Pons (tissue), 1 donor: ENCODE data around the gene UNC119B.
"Not testable (repeated sequence)": the region's sequence is repeated elsewhere in the genome, so short reads cannot be mapped to it uniquely, and the experiment has no call there.

Source experiments
- DNase-seq: peaks from one replicate; pipeline ENCODE4 v3.0.0-alpha.2; 2016; ENCODE audit warnings: low spot score

The UNC119B gene

DNA sequence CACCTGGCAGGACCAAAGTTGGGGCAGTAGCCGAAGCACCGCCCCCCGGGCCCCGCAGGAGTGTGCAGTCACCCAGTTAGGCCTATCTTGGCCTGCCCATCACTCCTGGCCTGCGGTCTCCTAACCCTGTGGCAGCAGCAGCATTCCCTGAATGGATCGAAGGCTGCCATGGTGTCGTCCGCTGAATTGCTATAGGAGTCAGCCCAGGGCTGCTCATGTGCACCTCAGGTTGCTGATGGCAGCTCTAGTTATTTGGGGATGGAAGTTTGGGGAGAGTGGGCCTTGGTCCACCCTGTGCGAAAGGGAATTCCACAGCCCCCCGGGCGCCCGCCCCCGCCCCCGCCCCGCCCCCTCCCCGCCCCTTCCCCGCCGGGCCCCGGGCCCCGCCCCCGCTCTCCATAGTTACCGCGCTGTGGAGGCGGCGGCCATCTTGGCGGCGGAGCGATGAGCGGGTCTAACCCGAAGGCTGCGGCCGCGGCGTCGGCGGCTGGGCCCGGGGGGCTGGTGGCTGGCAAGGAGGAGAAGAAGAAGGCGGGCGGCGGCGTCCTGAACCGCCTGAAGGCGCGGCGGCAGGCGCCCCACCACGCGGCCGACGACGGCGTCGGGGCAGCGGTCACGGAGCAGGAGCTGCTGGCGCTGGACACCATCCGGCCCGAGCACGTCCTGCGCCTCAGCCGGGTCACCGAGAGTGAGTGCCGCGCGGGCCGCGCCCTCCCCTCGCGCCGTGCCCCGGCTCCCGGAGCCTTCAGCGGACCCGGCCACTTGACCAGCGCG lies at the start of gene UNC119B:
Gene UNC119B (plus strand): TSS at position 428 of the 774 bp plus-strand sequence. CDS start 17 bp downstream, at position 445.
- DNase-seq: no peak

DNA sequence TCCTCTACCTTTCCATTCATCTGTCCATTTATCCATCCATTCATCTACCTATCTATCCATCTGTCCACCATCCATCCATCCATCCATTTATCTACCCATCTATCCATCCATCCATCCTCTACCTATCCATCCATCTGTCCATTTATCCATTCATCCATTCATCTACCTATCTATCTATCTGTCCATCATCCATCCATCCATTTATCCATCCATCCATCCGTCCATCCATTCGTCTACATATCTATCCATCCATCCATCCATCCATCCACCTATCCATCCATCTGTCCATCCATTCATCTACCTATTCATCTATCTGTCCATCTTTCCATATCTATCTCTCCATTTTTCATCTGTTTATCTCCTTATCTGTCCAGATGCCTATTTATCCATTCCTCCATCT lies 48.8 kb upstream of the UNC119B start:
- DNase-seq: no peak

DNA sequence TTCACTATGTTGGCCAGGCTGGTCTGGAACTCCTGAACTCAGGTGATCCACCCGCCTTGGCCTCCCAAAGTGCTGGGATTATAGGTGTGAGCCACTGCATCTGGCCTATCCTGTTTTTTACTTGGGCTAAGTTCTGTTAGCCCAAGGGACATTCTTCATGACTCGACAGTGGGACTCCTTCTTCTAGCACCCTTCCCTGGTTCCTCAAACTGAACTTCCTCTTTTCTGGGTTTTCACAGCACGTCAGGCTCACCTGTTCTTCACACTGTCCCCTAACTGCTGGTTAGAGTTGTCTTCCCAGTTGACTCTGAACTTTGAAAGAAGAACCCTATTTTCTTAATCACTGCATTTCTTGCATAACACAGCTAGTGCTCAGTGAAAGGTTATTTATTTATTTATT lies 47.4 kb upstream of the UNC119B start:
- DNase-seq: no peak

DNA sequence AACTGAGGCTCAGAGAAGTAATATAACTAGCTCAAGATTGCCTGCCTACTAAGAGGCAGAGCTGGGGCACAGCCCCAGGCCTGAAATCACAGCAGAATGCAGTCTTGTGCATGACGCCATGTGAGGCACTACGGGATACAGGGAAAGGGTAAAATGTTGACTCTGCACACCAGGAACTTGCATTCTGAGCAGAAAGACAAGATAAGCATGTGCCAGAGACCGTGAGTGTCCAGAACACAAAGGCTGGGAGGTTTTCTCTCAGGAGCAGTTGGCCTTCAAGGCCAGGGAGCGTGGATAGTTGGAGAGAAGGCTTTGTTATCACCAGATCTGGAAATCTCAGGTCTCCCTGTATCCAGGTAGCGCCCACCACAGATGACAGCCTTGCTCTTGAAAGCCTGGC lies 46.5 kb upstream of the UNC119B start:
- DNase-seq: no peak

DNA sequence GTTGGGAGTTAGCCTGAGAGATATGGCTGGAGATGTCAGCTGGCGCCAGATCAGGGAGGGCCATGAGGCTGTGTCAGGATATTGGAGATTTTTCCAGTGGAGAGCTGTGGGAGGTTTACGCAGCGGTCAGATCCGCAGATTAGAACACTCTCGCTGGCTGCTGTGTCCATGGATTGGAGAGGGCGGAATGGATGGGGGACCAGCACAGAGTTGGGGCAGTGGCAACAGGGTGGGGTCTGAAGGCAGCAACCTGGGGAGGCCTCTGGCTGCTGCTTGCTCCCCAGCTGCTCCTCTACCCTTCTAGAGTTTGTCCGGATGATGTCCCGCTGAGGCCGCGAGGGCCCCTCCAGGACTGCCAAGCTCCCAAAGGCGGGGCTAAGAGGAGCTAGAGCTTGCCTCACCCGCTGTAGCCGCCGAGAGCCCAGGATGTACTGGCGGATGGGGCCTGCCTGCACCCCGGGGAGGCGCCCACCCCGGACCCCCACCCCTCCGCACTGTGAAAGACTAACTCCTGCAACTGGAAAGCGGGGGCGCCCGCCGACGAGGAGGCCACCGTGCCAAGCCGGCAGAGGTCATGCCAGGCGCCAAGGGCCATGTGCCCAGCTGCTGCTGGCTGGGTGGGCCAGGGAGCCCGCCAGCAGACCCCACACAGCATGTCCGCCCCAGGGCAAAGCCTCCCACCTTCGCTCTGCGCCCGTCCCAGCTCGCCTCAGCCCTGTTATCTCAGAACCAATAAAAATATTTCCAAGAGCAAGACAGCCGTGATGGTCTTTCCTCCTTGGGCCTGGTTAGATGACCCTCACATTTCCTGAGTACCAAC lies 43.5 kb upstream of the UNC119B start:
- no peak for DNase-seq

DNA sequence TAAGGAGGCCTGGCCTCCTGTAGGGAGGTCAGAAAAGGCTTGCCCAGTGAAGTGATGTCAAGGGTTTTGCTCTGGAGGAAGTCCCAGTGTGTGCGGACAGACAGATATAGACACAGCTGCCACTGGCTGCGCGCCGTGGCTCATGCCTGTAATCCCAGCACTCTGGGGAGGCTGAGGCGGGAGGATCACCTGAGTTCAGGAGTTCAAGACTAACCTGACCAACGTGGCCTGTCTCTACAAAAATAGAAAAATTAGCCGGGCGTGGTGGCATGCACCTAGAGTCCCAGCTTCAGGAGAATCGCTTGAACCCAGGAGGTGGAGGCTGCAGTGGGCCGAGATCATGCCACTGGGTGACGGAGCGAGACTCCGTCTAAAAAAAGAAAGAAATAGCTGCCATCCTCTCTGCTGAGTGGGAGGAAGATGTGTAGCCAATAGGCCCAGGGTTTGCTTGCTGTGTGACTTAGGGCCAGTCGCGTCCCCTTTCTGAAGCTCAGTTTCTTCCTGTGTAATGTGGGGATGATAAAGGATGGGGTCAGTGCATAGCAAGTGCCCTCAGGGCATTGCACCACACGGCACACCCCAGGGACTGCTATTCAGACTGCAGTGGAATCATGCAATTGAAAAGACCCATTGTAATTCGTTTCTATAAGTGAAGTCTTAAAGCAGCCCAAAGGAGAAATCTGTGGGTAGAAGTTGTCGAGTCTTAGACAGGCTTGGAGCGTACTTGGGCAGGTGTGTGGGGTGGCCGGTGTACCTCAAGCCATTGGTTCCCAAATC lies 42.0 kb upstream of the UNC119B start:
- no peak for DNase-seq

DNA sequence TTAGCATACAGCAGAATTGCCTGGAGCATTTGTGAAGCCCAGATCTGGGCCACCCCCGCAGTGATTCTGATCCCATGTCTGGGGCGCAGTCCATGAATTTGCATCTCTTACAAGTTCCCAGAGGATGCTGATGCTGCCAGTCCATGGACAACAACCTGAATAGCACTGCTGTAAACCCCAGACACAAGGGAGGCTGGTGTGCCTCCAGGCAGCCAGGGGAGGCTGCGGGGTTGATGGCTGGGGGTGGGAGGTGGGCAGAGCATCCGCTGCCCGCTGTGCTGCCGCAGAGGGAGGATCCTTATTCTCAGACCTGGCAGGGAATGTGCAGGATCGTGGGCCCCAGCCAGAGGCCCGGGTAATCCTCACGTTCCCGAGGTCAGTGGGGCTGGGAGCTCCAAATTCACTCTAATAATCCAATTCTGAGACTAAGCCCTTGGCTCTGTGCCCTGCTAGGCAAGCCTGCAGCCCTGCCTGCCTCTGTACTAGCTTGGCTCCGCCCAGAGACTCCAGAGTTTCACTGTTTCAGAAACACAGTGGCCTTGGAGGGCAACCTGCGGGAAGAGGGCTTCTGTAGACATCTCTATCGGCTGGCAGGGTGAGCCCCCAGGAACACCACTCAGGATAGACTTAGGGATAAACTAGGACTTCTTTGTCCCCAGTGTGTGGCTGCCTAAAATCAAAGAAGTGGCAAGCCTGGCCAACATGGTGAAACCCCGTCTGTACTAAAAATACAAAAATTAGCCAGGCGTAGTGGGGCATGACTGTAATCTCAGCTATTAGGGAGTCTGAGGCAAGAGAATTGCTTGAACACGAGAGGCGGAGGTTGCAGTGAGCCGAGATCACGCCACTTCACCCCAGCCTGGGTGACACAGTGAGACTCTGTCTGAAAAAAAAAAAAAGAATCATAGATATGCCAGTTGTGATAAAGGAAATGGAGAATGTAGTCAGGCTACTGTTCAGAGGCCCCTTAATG lies 41.1 kb upstream of the UNC119B start:
- DNase-seq: no peak

DNA sequence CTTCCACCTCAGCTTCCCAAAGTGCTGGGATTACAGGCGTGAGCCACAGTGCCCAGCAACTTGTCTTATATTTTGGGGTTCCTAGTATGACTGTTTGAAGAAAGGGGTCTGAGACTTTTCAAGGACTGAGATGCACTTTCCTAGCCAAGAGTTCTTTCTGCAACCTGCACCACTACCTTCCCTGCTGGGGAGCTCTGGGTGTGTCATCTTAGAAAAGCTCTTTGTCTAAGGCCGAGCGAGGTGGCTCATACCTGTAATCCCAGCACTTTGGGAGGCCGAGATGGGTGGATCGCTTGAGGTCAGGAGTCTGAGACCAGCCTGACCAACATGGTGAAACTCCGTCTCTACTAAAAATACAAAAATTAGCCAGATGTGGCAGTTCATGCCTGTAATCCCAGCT lies 40.0 kb upstream of the UNC119B start:
- DNase-seq: not testable (repeated sequence)

DNA sequence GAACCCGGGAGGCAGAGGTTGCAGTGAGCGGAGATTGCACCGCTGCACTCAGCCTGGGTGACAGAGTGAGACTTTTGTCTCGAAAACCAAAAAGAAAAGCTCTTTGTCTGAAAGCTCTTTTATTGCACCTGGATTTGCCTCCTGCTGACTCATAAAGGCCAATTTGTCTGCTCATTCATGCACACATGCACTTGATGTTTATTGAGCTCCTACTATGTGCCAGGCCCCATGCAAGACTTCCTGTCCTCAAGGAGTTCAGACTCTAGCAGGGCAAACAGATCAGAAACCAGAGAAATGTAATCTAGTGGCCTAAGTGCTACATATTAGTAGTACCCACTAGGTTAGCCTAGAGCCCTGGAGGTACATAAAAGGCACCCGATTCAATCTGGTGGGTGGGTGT lies 39.6 kb upstream of the UNC119B start:
- DNase-seq: no peak

DNA sequence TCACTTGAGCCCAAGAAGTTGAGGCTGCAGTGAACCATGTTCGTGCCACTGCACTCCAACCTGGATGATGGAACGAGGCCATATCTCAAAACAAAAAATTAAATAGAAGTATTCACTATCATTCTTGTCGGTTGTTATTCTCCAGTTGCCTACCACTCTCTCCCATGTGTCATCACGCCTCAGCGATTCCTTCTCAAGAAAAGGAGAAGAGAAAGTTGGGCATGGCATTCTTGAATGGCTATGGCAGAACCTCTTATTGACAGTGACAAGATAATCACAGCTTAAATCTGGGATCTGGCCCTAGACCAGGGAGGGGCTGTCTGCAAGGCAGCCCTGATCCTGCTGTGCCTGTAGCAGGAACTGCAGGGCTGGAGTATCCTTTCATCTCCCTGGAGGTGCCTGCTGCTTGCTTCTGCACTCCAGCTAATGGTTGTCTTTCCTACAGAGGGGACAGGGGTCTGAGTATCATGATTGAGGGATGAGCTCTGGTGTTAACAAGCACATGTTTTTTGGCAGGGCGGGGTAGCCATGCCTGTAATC lies 36.1 kb upstream of the UNC119B start:
- DNase-seq: no peak

DNA sequence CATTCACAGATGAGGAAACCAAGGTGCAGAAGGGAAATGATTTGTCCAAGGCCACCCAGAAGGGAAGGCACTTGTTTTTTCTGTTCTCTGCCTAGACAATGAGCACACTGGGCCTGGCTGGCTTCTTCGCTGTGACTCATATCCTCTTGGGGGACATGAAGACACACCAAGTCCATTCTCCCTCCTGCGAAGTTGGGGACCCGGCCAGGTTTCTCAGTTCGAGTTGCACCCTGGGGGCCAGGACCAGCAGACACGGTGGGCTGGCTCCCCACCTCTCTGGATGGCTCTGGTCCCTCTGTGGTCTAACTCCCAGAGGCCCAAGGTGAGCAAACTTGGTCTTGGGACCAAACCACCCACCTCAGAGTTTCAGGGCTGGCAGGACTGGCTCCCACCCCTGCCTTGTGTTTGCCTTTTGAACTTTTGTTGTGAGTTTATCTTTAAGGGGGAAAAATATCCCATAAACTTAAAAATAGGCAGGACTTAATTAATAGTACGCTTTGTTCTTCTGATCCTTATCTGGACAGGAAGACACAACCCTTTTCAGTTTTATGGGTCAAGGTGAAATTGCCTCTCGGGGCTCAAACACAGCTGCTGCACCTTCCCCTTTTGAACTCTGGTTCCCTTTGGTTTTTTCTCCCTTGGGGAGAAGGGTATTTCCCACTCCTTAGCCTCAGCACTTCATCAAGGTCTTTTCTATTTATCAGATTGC lies 32.3 kb upstream of the UNC119B start:
- DNase-seq: no peak

DNA sequence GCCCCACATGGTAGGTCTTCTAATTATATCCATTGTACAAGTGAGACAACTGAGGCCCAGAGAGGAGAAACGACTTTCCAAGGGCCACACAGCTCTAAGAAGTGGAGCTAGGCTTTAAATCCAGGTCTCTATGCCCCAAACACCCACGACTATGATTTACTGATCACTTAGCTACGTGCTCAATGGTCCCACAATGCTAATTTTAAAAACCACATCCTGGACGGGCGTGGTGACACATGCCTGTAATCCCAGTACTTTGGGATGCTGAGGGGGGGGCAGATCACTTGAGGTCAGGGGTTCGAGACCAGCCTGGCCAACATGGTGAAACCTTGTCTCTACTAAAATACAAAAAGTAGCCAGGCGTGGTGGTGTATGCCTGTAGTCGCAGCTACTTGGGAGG lies 31.7 kb upstream of the UNC119B start:
- no peak for DNase-seq

DNA sequence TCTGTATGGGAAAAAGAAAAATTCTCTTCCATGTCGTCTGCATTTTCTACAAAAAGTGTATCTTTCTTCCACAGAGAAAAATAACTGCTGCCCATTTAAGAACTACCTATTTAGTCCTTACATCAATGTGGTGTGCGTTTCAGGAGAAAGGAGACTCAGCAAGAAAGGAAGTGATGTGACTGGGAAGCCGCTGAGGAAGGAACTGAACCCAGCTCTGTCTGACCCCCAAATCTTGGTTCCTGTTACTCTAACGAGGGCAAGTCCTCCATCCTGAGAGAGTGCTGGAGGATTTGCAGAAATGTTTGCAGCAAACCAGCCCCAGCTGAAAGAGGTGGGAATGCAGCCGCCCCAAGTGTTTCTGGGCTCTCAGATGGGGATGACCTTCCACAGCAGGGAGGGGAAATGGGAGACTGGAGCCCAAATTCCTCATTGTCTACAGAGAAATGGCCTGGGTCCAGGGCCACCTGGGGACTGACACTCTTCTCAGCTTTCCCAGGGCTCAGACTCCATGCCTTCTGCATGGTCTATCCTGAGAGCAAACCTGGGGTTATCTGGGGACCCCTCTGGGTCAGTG lies 30.0 kb upstream of the UNC119B start:
- no peak for DNase-seq

DNA sequence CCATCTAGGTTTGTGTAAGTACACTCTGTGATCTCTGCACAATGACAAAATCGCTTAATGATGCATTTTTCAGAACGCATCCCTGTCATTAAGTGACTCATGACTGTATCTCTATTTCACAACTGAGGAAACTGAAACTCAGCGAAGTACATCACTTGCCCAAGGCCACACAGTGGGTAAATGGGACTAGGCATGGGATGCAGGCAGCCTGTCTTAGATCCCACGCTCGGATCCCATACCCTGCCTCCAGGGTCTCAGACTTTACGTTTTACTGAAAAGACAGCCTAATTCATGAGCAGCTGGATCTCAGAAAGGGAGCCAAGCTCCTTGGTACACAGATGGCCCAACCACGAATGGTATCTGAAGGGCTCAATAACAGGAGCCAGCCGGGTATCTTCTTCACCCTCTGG lies 25.7 kb upstream of the UNC119B start:
- DNase-seq: no peak

DNA sequence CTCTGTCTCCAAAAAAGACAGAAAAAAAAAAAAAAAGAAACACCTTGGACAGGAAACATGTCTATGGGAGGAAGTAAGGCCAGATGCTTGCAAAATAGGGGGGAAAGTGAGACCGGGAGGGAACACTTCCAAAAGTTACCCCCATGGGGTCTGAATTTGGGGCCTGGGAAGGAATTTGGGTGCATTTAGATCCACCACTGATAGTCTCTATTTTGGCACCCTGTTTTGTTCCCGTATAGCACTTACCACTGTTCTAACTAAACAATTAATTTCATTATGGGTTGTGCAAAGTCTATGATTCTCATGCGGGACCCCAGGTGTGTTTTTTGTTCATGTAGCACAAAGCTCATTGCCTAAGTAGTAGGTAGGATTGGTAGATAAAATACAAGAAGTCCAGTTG lies 24.7 kb upstream of the UNC119B start:
- no peak for DNase-seq

DNA sequence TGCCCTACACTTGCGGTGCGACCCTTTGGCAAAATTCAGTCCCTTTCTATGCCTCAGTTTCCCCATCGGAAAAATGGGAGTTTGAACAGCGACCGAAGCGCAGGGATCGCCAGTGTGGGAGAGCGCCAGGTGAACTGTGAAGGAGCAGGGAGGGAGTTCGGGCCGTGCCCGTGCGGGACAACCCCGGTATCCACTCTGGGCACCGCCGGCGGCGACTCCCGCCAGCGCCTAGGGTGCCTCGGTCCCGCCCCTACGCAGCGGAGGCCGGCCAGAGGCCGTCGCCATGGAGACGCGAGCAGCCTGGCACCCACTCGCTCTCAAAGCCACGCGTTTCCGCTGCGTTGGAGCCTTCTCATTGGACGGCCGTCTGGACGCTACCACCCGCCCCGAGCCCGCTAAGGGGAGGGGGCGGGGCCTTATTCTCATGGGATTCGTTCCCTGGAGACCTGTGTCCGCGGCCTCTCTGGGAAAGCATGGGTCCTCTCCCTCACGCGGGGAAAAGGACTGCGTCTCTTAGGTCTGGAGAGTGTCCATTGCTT lies 24.0 kb upstream of the UNC119B start:
- peak; percentile 99 for DNase-seq

DNA sequence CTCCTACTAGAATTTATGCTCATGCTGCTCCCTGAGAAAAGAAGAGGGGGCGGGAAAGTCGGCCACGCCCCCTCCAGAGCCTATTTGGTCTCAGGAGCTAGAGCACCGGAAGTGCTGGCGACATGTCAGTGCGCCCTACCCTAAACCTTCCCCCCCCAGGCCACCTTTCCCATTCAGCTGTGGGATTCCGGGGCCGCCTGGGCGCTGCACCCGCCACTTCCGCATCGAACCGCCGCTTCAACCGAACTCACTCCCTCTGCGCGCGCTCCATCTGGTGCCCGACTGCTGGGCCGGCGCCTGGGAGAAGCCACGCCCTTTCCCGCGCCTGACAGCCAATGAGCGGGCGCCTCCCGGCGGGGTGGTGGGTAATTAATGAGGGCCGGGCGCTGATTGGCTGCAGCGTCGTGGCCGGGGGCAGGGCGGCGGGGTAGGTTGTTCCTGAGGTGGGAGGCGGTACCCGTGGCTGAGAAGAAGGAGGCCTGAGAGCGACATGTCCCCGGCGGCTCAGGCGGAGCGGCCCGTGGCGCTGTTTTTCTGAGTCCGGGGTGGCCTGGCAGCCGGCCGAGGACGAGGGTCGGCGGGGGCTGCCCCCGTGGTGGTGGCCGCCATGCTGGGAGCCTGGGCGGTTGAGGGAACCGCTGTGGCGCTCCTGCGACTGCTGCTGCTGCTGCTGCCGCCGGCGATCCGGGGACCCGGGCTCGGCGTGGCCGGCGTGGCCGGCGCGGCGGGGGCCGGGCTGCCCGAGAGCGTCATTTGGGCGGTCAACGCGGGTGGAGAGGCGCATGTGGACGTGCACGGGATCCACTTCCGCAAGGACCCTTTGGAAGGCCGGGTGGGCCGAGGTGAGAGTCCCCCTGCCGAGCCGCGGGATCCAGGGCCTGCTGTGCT lies 23.3 kb upstream of the UNC119B start, which contains the start of gene MLEC:
Gene MLEC (plus strand): TSS at position 460 of the 888 bp plus-strand sequence. CDS start 148 bp downstream, at position 608.
- DNase-seq: peak; percentile 97

DNA sequence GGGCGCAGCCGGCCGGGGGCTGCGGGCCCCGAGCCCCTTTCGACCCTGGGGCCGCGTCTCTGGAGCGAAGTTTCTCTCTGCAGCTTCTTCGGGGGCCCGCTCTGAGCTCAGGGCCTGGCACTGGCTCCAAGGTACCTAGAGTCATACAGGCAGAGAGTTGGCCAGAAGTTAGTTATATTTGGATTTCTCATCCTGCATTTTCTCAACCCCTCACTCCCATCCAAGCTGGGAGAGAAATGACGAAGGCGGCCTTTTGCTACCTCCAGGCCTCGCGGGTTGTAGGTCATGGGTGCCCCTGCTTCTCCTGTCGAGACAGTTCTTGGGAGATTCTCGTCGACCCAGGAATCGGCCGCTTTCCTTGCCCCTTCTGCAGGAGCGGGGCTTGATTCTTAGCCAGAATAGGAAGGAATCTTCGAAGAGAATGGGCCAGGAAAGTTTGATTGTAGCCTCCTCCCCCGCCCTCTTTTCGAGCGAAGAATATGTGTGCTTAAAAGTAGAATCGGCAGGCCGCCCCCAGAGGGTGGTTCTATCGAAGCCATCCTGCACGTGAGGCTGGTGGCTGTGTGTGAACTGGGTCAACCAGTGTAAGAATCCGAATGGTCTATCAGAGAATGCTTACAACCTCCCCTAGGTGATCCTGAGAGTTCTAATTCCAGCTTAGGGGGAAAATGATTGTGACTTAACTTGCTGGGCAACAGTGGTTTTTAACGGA lies 22.5 kb upstream of the UNC119B start:
- DNase-seq: no peak
